ENCODE measurements around the gene OTUD5. TPM values are rescaled to one million over a fixed set of nuclear protein-coding genes. Genes with fewer than 3 reads are reported as not detected.

The OTUD5 gene
- total RNA-seq, 2 donors from 2014 or later, result 50.3 to 56.5 TPM

DNA sequence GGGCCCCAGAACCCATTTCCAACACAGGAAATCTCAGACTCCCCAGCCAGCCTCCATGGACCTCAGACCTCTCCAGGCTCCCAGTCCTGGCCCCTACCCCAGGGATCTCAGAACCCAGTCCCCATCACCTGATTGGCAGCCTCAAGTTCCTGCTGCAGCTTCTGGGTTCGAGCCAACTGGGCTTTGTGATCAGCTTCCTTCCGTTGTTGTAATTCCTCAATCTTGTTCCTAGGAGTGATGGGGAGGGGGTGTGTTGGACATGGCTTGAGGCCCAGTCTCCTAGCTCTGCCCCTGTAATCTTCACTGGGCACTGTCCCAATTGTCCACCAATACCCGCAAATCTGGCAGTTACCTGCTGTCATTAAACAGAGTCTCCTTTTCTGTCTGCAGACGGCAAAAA lies 32.1 kb upstream of the OTUD5 start:
- Histone ChIP-seq H3K27ac (ENCODE audit: low read depth, low read length) (no peak overlapping the region), H3K4me3 (ENCODE audit: low read length) (no peak overlapping the region), H3K9ac (ENCODE audit: extremely low read depth, low read length, poor library complexity, severe bottlenecking) (no peak overlapping the region), H3K4me1 (ENCODE audit: control insufficient read depth, insufficient read depth, low read length) (no peaks in the 10 kb centered on the region), H3K27me3 (ENCODE audit: control insufficient read depth, insufficient read depth, low read length, poor library complexity, severe bottlenecking) (no peaks in the 10 kb centered on the region), H3K36me3 (ENCODE audit: control insufficient read depth, insufficient read depth, low read length) (peaks cover 23% of the 10 kb centered on the region), H3K9me3 (ENCODE audit: control insufficient read depth, low read length) (no peaks in the 10 kb centered on the region)
- Mint-ChIP-seq H3K9me3 (peaks cover 55% of the 10 kb centered on the region), H3K27ac (no peak overlapping the region), H3K36me3 (ENCODE audit: low read depth) (peaks cover 53% of the 10 kb centered on the region), H3K27me3 (ENCODE audit: insufficient read depth) (no peaks in the 10 kb centered on the region), H3K4me1 (no peaks in the 10 kb centered on the region), H3K4me3 (no peak overlapping the region)
- no peak for DNase-seq
- 87 to 100% methylated on average over 1 to 3 of the region's 4 CpGs for WGBS, 2 experiments (ENCODE audit: insufficient coverage in 1 of 2, insufficient read length in 1 of 2)
- TF ChIP-seq, protein P1, sequence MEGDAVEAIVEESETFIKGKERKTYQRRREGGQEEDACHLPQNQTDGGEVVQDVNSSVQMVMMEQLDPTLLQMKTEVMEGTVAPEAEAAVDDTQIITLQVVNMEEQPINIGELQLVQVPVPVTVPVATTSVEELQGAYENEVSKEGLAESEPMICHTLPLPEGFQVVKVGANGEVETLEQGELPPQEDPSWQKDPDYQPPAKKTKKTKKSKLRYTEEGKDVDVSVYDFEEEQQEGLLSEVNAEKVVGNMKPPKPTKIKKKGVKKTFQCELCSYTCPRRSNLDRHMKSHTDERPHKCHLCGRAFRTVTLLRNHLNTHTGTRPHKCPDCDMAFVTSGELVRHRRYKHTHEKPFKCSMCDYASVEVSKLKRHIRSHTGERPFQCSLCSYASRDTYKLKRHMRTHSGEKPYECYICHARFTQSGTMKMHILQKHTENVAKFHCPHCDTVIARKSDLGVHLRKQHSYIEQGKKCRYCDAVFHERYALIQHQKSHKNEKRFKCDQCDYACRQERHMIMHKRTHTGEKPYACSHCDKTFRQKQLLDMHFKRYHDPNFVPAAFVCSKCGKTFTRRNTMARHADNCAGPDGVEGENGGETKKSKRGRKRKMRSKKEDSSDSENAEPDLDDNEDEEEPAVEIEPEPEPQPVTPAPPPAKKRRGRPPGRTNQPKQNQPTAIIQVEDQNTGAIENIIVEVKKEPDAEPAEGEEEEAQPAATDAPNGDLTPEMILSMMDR (conservative IDR thresholded peaks at IDR 0.05), result no peak

DNA sequence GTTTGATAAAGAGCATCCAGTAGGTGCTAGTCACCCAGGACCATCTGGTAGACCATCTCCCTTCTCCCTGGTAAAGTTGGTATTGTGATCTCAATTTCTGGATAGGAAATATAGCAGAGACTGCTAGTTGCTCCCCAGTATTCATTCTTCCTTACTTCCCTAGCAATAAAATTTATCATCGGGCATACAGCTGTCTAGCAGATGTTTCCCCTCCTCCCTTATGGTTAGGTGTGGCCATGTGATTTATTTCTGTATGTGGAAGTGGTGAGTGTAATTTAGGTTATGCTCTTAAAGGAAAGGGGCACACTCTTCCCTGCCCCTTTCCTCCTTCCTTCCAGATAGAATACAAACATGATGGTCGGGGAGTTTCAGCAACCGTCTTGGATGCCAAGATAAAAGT lies 26.5 kb upstream of the OTUD5 start:
- H3K27me3 ChIP-seq (ENCODE audit: control insufficient read depth, insufficient read depth, low read length, poor library complexity, severe bottlenecking), result no peaks in the 10 kb centered on the region
- H3K27ac Mint-ChIP-seq, result no peak overlapping the region
- TF ChIP-seq, protein P1 (conservative IDR thresholded peaks at IDR 0.05), result no peak
- no peaks in the 10 kb centered on the region for H3K4me1 ChIP-seq (ENCODE audit: control insufficient read depth, insufficient read depth, low read length)
- 100% methylated on average over 2 of the region's 3 CpGs; no CpG with 5 or more reads in 1 of the 2 experiments for WGBS, 2 experiments (ENCODE audit: insufficient coverage in 1 of 2, insufficient read length in 1 of 2)
- peaks cover 17% of the 10 kb centered on the region for H3K36me3 ChIP-seq (ENCODE audit: control insufficient read depth, insufficient read depth, low read length)
- H3K4me3 Mint-ChIP-seq, result no peak overlapping the region
- no peak overlapping the region for H3K4me3 ChIP-seq (ENCODE audit: low read length)
- no peaks in the 10 kb centered on the region for H3K27me3 Mint-ChIP-seq (ENCODE audit: insufficient read depth)
- peaks cover 41% of the 10 kb centered on the region for H3K36me3 Mint-ChIP-seq (ENCODE audit: low read depth)
- H3K27ac ChIP-seq (ENCODE audit: low read depth, low read length), result no peak overlapping the region
- DNase-seq, result no peak
- H3K9me3 ChIP-seq (ENCODE audit: control insufficient read depth, low read length), result no peaks in the 10 kb centered on the region
- no peaks in the 10 kb centered on the region for H3K4me1 Mint-ChIP-seq
- peaks cover 57% of the 10 kb centered on the region for H3K9me3 Mint-ChIP-seq
- H3K9ac ChIP-seq (ENCODE audit: extremely low read depth, low read length, poor library complexity, severe bottlenecking), result no peak overlapping the region

DNA sequence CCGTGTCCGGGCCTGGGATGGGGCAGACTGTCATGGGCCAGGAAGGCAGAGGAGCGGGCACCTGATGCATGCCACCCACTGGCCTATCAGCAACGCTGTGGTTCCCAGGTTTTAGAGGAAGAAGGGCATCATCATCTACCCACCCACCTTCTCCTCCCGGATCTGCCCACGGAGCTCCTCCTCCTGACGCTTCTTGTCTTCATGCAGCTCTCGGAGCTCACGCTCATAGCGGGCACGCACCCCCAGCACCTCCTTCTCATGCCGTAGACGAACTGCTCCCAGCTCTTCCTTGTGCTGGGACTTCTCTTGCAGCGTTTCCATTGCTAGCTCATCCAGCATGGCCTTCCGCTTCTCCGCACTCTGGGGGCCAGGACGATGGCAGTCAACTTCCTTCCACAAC lies 25.7 kb upstream of the OTUD5 start:
- TF ChIP-seq, protein P1 (conservative IDR thresholded peaks at IDR 0.05), result no peak
- no peaks in the 10 kb centered on the region for H3K4me1 Mint-ChIP-seq
- no peak overlapping the region for H3K4me3 Mint-ChIP-seq
- Histone ChIP-seq H3K27ac (ENCODE audit: low read depth, low read length) (no peak overlapping the region), H3K27me3 (ENCODE audit: control insufficient read depth, insufficient read depth, low read length, poor library complexity, severe bottlenecking) (no peaks in the 10 kb centered on the region), H3K36me3 (ENCODE audit: control insufficient read depth, insufficient read depth, low read length) (peaks cover 17% of the 10 kb centered on the region), H3K9me3 (ENCODE audit: control insufficient read depth, low read length) (no peaks in the 10 kb centered on the region), H3K9ac (ENCODE audit: extremely low read depth, low read length, poor library complexity, severe bottlenecking) (no peak overlapping the region), H3K4me3 (ENCODE audit: low read length) (no peak overlapping the region), H3K4me1 (ENCODE audit: control insufficient read depth, insufficient read depth, low read length) (no peaks in the 10 kb centered on the region)
- no peak for DNase-seq
- H3K9me3 Mint-ChIP-seq, result peaks cover 55% of the 10 kb centered on the region
- no peaks in the 10 kb centered on the region for H3K27me3 Mint-ChIP-seq (ENCODE audit: insufficient read depth)
- WGBS, 2 experiments (ENCODE audit: insufficient coverage in 1 of 2, insufficient read length in 1 of 2), result 96 to 100% methylated on average over 3 to 16 of the region's 17 CpGs
- H3K36me3 Mint-ChIP-seq (ENCODE audit: low read depth), result peaks cover 42% of the 10 kb centered on the region
- no peak overlapping the region for H3K27ac Mint-ChIP-seq

All from endodermal cell (in vitro differentiated cells).